Left cardiac atrium (tissue), 4 donors: ENCODE results near the gene CD69. TPM values are rescaled to one million over a fixed set of nuclear protein-coding genes. Genes with fewer than 3 reads are reported as not detected.
"Not testable (repeated sequence)": the region's sequence is repeated elsewhere in the genome, so short reads cannot be mapped to it uniquely, and the experiment has no call there.

ENCODE experiments used
- ATAC-seq, 2 donors: fragments of 200-7000 bp; cut with Tn5 transposase; one replicate each; pipeline ENCODE4 v1.9.1; 2020; ENCODE audit warnings: mild to moderate bottlenecking in 2 of 2, moderate library complexity in 2 of 2
- DNase-seq: peaks from one replicate; pipeline ENCODE4 v3.0.0-alpha.2; 2020
- intact Hi-C, 2 donors: fragments of 100-400 bp; cut with DNase I; formaldehyde crosslinking; loops; one replicate each; pipeline versions ENCODE4 v1.14.1 to v1.15.1; 2022 to 2023
- total RNA-seq, 2 donors: library from RNA; stranded (reverse); fragmentation: NEBNext Ultra II Directional; extraction: Animal tissue kit (Norgen Biotek cat#: 25700); gene quantifications; one replicate each; pipeline ENCODE4 v1.2.1, GENCODE V29; 2021
- donor health status: DM: no; HTN: yes; CAD: no.
- donor health status: DM: no; HTN: yes; CAD: no; lungs with severe emphysema.
- donor health status: DM: yes; HTN: yes; CAD: no.
- donor health status: Dilated cardiomyopathy.

CD69 gene
- total RNA-seq, 2 donors from 2014 or later, result 1.7 to 2.9 TPM

DNA sequence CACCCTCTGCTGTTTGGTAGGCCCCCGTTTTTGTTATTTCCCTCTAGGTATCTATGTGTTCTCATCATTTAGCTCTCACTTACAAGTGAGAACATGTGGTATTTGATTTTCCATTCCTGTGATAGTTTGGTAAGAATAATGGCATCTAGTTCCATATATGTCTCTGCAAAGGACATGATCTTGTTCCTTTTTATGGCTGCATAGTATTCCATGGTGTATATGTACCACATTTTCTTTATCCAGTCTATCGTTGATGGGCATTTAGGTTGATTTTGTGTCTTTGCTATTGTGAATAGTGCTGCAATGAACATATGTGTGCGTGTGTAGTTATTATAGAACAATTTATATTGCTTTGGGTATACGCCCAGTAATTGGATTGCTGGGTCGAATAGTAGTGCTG lies 56.1 kb downstream of the CD69 start:
- DNase-seq, ATAC-seq: not testable (repeated sequence)
- intact Hi-C loops, result loop anchor here in 1 of 2 donors (5.0 kb wide), 1 partner anchor 57 kb away; no protein-coding TSS in a partner anchor

Other genes with a start within 250 kb of the CD69 start
- 1 to 10 TPM in 1 of 2 donors, under 1 TPM in 1; 0.24 to 1.3 TPM for gene KLRB1, start 153.0 kb downstream of the CD69 start, total RNA-seq
- 10 to 100 TPM in 1 of 2 donors, 1 to 10 TPM in 1; 9.5 to 12.7 TPM for gene CLEC2D, start 91.2 kb downstream of the CD69 start, total RNA-seq
- gene CLECL1, start 27.8 kb downstream of the CD69 start, total RNA-seq, result 1 to 10 TPM in 1 of 2 donors, not detected in 1; 1.2 TPM
- under 1 TPM; 0.27 to 0.31 TPM for gene KLRF1, start 66.6 kb upstream of the CD69 start, total RNA-seq
- 1 to 10 TPM; 3.9 to 8.6 TPM for gene CLEC2B, start 108.5 kb upstream of the CD69 start, total RNA-seq
- gene KLRF2, start 120.6 kb upstream of the CD69 start, total RNA-seq, result not detected
- gene CLEC2A, start 171.5 kb upstream of the CD69 start, total RNA-seq, result not detected
- gene CLEC12A, start 210.5 kb upstream of the CD69 start, total RNA-seq, result 10 to 100 TPM in 1 of 2 donors, 1 to 10 TPM in 1; 2.8 to 17.8 TPM
- gene CLEC1B, start 238.2 kb upstream of the CD69 start, total RNA-seq, result not detected
- gene CLEC12B, start 249.7 kb upstream of the CD69 start, total RNA-seq, result under 1 TPM in 1 of 2 donors, not detected in 1; 0.24 TPM